CD8-positive, alpha-beta memory T cell (primary cell): ENCODE results near the gene ARHGAP8. TPM values are rescaled to one million over a fixed set of nuclear protein-coding genes. Genes with fewer than 3 reads are reported as not detected.

ENCODE experiments used
- CTCF ChIA-PET: fragments of 350-600 bp; sonication (Branson Sonifier 250); formaldehyde crosslinking; loops from one replicate; lab custom pipeline; 2021; ENCODE audit warnings: antibody characterized with exemption; lab: Charles Lee
- POLR2A ChIA-PET: fragments of 350-600 bp; sonication (Branson Sonifier 250); formaldehyde crosslinking; loops from one replicate; lab custom pipeline; 2021; ENCODE audit warnings: antibody characterized with exemption; lab: Charles Lee
- DNase-seq, 5 donors: peaks; one replicate each; pipeline versions ENCODE4 v3.0.0 to v3.0.0-alpha.2; 2020 to 2022; ENCODE audit warnings: mixed read lengths in 1 of 5
- H3K27ac ChIP-seq: one replicate; pipeline ENCODE4 v1.7.0; 2013; ENCODE audit warnings: low read depth, mild to moderate bottlenecking, low read length, moderate library complexity
- H3K27me3 ChIP-seq: 2 replicates; pipeline ENCODE4 v1.7.0; 2013; ENCODE audit warnings: low read length, mild to moderate bottlenecking; ENCODE audit not compliant: insufficient read depth, poor library complexity, severe bottlenecking
- H3K36me3 ChIP-seq: 2 replicates; pipeline ENCODE4 v1.7.0; 2013; ENCODE audit warnings: mild to moderate bottlenecking, low read length, moderate library complexity; ENCODE audit not compliant: insufficient read depth
- H3K4me1 ChIP-seq: 2 replicates; pipeline ENCODE4 v1.7.0; 2013; ENCODE audit warnings: mild to moderate bottlenecking, low read length, moderate library complexity; ENCODE audit not compliant: insufficient read depth
- H3K4me3 ChIP-seq: 2 replicates; pipeline ENCODE4 v1.7.0; 2013; ENCODE audit warnings: mild to moderate bottlenecking, low read length
- H3K9me3 ChIP-seq: 2 replicates; pipeline ENCODE4 v1.7.0; 2013; ENCODE audit warnings: mild to moderate bottlenecking, low read length
- H3K27ac Mint-ChIP-seq, 8 donors: one replicate each; pipeline ENCODE4 v1.8.0; 2020 to 2021; ENCODE audit warnings: mixed read lengths in 8 of 8, mild to moderate bottlenecking in 6 of 8, inconsistent platforms in 3 of 8, moderate library complexity in 3 of 8
- H3K27me3 Mint-ChIP-seq, 2 donors: one replicate each; pipeline ENCODE4 v1.8.0; 2020 to 2021; ENCODE audit warnings: mixed read lengths in 2 of 2, mild to moderate bottlenecking in 1 of 2, moderate library complexity in 1 of 2
- H3K36me3 Mint-ChIP-seq, 3 donors: one replicate each; pipeline ENCODE4 v1.8.0; 2020 to 2021; ENCODE audit warnings: mixed read lengths in 3 of 3, inconsistent platforms in 1 of 3, mild to moderate bottlenecking in 1 of 3
- H3K4me1 Mint-ChIP-seq, 3 donors: one replicate each; pipeline ENCODE4 v1.8.0; 2020 to 2021; ENCODE audit warnings: mixed read lengths in 3 of 3, inconsistent platforms in 1 of 3, mild to moderate bottlenecking in 1 of 3
- H3K4me3 Mint-ChIP-seq, 7 donors: one replicate each; pipeline ENCODE4 v1.8.0; 2020 to 2021; ENCODE audit warnings: mixed read lengths in 7 of 7, mild to moderate bottlenecking in 6 of 7, moderate library complexity in 4 of 7, inconsistent platforms in 2 of 7
- H3K9me3 Mint-ChIP-seq, 5 donors: one replicate each; pipeline ENCODE4 v1.8.0; 2020 to 2022; ENCODE audit warnings: mixed read lengths in 5 of 5, mild to moderate bottlenecking in 3 of 5, moderate library complexity in 2 of 5, inconsistent platforms in 1 of 5
- polyA plus RNA-seq: library from polyadenylated mRNA; unstranded; fragments of 300-500 nt; fragmentation: Illumina TruSeq; gene quantifications from one replicate; pipeline ENCODE4 v1.2.3, GENCODE V29; 2021
- total RNA-seq, 2 experiments: library from RNA; stranded (reverse); gene quantifications; one replicate each; pipeline ENCODE4 v1.2.3, GENCODE V29; 2021

ARHGAP8 gene
- total RNA-seq = under 1 TPM; 0.42 to 0.49 TPM
- polyA plus RNA-seq = not detected

DNA sequence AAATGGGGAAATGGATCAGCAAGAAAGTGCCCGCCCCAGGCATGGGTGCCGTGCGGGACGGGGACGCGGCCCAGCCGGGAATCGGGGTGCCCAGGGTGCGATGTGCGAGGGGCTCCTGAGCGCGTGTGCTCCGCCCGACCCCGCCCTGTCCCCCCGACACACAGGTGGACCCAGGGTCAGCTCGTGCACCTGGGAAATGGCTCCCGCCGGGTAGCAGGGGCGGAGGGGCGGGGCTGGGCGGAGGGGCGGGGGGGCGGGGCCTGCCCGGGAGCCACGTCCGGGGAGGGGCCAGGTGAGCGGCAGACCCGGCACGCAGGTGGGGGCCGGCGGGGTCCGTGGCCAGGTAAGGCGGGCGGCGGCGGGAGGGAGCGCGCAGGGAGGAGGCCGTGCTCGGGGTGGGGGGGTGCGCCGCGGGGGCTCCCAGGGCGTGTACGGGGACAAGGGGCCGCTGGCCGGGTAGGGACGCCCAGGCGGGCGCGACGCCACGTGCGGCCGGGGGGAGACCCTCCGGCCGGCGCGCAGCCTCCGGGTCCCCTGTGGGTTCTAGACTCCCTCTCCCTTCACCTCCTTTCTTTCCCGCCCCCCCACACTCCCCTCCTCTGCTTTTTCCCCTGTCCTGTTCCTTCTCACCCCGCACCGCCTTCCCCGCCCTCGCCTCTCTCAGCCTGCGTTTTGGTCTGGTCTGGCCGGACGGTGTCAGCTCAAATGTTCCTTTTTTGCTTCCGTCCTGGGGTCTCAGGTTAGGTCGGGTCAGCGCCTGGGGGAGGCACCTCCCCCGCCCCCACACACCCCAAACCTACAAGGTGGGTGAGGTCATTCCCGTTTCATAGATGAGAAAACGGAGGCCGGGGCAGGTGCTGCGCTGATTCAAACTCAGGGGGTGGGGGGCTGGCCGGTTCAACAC is at the start of gene ARHGAP8:
ARHGAP8 (plus strand) TSS at position 291 of the 904 bp plus-strand sequence. CDS start 33,953 bp downstream, outside the sequence.
- no peak within 1 kb of the TSS for H3K4me3 ChIP-seq
- CTCF ChIA-PET = no interaction called here
- Mint-ChIP-seq H3K27ac (peak within 1 kb of the TSS in 1 of 8 donors; percentile 43), H3K27me3 (peaks cover 36 to 51% of the 10 kb centered on the region in 2 donors), H3K9me3 (no peaks in the 10 kb centered on the region), H3K4me1 (peaks cover 0 to 7% (median 2%) of the 10 kb centered on the region in 3 donors), H3K36me3 (no peaks in the 10 kb centered on the region), H3K4me3 (peak within 1 kb of the TSS; percentile 36 to 79 (median 63))
- H3K4me1 ChIP-seq = peaks cover 4% of the 10 kb centered on the region
- peaks cover 12% of the 10 kb centered on the region for H3K27me3 ChIP-seq
- H3K27ac ChIP-seq = no peak within 1 kb of the TSS
- no peaks in the 10 kb centered on the region for H3K9me3 ChIP-seq
- peak in 3 of 5 donors; percentile 12 to 59 (median 13) for DNase-seq
- POLR2A ChIA-PET = no interaction called here
- H3K36me3 ChIP-seq = no peaks in the 10 kb centered on the region

DNA sequence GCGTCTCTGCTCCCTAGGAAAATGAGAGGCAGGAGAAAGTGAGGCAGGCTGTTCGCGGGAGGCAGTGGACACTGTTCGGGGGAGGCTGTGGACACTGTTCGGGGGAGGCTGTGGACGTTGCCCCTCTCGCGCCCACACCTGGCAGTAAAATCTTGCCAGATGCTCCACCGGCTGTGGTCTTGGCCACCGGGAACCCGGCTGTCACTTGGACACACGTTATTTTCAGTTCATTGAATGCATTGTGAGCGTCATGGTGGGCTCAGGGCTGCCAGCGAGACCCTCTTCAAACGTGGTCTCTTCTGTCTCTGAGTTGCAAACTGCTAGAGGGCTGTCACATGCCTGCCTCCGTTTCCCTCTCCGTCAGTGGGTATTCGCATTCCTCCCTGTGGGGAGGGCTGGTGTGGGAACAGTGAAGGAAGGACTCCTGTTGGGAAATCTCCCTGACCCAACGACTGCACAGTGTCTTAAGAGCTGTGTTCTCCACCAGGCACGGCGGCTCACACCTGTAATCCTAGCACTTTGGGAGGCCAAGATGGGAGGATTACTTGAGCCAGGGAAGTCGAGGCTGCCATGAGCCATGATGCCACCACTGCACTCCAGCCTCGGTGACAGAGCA is 49.0 kb upstream of the ARHGAP8 start:
- POLR2A ChIA-PET = interaction anchor here (0.6 kb wide), 1 partner anchor 33 kb away, joined by 3 read pairs; no protein-coding TSS in a partner anchor
- Mint-ChIP-seq H3K36me3 (peaks cover 0 to 15% (median 2%) of the 10 kb centered on the region in 3 donors), H3K9me3 (no peaks in the 10 kb centered on the region), H3K4me1 (peaks cover 39 to 61% (median 42%) of the 10 kb centered on the region in 3 donors), H3K27me3 (no peaks in the 10 kb centered on the region), H3K27ac (peak overlapping the region in 6 of 8 donors; percentile 70 to 90 (median 84)), H3K4me3 (peak overlapping the region; percentile 82 to 91 (median 85))
- CTCF ChIA-PET = interaction anchor here (6.7 kb wide), 1 partner anchor 19 kb away, joined by 26 read pairs; no protein-coding TSS in a partner anchor
- Histone ChIP-seq H3K4me1 (peaks cover 35% of the 10 kb centered on the region), H3K27me3 (no peaks in the 10 kb centered on the region), H3K9me3 (no peaks in the 10 kb centered on the region), H3K27ac (peak overlapping the region; percentile 31), H3K36me3 (no peaks in the 10 kb centered on the region), H3K4me3 (peak overlapping the region; percentile 53)
- DNase-seq = no peak

- Mint-ChIP-seq H3K4me1 (peaks cover 46 to 66% (median 46%) of the 10 kb centered on the region in 3 donors), H3K9me3 (no peaks in the 10 kb centered on the region), H3K36me3 (peaks cover 0 to 15% (median 2%) of the 10 kb centered on the region in 3 donors), H3K27me3 (no peaks in the 10 kb centered on the region), H3K27ac (peak overlapping the region in 5 of 8 donors; percentile 33 to 85 (median 57)), H3K4me3 (peak overlapping the region; percentile 82 to 91 (median 85))
- no peaks in the 10 kb centered on the region for H3K36me3 ChIP-seq
- H3K4me1 ChIP-seq = peaks cover 42% of the 10 kb centered on the region
- no peak for DNase-seq
- no peaks in the 10 kb centered on the region for H3K27me3 ChIP-seq
- no peak overlapping the region for H3K27ac ChIP-seq
- H3K9me3 ChIP-seq = no peaks in the 10 kb centered on the region
- POLR2A ChIA-PET = interaction anchor here (0.6 kb wide), 1 partner anchor 34 kb away, joined by 3 read pairs; no protein-coding TSS in a partner anchor
- no peak overlapping the region for H3K4me3 ChIP-seq
- CTCF ChIA-PET = interaction anchor here (3.3 to 6.7 kb wide), 2 partner anchors 20 to 31 kb away, joined by 18 to 26 read pairs; no protein-coding TSS in a partner anchor
Measured at GRCh38 chr22:44704159-44705021, 48.0 kb upstream of the ARHGAP8 start.

GRCh38 chr22:44705022-44705297 is 47.4 kb upstream of the ARHGAP8 start:
- H3K36me3 Mint-ChIP-seq = peaks cover 0 to 15% (median 2%) of the 10 kb centered on the region in 3 donors
- no peaks in the 10 kb centered on the region for H3K9me3 Mint-ChIP-seq
- peaks cover 51 to 72% (median 52%) of the 10 kb centered on the region in 3 donors for H3K4me1 Mint-ChIP-seq
- H3K27ac Mint-ChIP-seq = peak overlapping the region in 3 of 8 donors; percentile 36 to 85 (median 74)
- Histone ChIP-seq H3K4me1 (peaks cover 45% of the 10 kb centered on the region), H3K27ac (no peak overlapping the region), H3K27me3 (no peaks in the 10 kb centered on the region), H3K4me3 (no peak overlapping the region), H3K9me3 (no peaks in the 10 kb centered on the region), H3K36me3 (no peaks in the 10 kb centered on the region)
- peaks cover 0 to 1% of the 10 kb centered on the region in 2 donors for H3K27me3 Mint-ChIP-seq
- DNase-seq = no peak
- POLR2A ChIA-PET = no interaction called here
- CTCF ChIA-PET = interaction anchor here (3.3 to 6.7 kb wide), 2 partner anchors 20 to 31 kb away, joined by 18 to 26 read pairs; no protein-coding TSS in a partner anchor
- peak overlapping the region; percentile 27 to 89 (median 85) for H3K4me3 Mint-ChIP-seq

DNA sequence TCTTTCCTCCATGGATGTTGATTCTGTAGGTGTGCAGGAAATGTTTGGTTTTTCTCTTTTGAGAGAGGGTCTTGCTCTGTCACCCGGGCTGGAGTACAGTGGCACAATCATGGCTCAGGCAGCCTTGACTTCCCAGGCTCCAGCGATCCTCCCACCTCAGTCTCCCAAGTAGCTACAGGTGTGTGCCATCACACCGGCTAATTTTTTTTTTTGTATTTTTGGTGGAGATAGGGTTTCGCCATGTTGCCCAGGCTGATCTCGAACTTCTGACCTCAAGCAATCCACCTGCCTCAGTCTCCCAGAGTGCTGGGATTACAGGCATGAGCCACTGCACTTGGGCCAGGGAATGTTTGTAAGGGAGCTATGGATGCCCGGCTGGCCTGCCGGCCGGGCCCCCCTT is 45.9 kb upstream of the ARHGAP8 start:
- no peaks in the 10 kb centered on the region for H3K36me3 ChIP-seq
- H3K27ac Mint-ChIP-seq = peak overlapping the region in 5 of 8 donors; percentile 51 to 97 (median 91)
- no peak overlapping the region for H3K27ac ChIP-seq
- no peaks in the 10 kb centered on the region for H3K9me3 Mint-ChIP-seq
- peaks cover 58 to 77% (median 65%) of the 10 kb centered on the region in 3 donors for H3K4me1 Mint-ChIP-seq
- peaks cover 0 to 1% of the 10 kb centered on the region in 2 donors for H3K27me3 Mint-ChIP-seq
- no peak for DNase-seq
- peaks cover 0 to 15% (median 2%) of the 10 kb centered on the region in 3 donors for H3K36me3 Mint-ChIP-seq
- ChIA-PET POLR2A (no interaction called here), CTCF (interaction anchor here (2.0 to 6.7 kb wide), 3 partner anchors 9 to 29 kb away, joined by 6 to 26 read pairs (median 18); no protein-coding TSS in a partner anchor)
- no peak overlapping the region for H3K4me3 ChIP-seq
- H3K27me3 ChIP-seq = no peaks in the 10 kb centered on the region
- H3K9me3 ChIP-seq = no peaks in the 10 kb centered on the region
- H3K4me3 Mint-ChIP-seq = peak overlapping the region in 5 of 7 donors; percentile 8 to 86 (median 69)
- peaks cover 55% of the 10 kb centered on the region for H3K4me1 ChIP-seq

- peaks cover 58 to 78% (median 66%) of the 10 kb centered on the region in 3 donors for H3K4me1 Mint-ChIP-seq
- H3K27me3 Mint-ChIP-seq = peaks cover 0 to 1% of the 10 kb centered on the region in 2 donors
- ChIA-PET CTCF (interaction anchor here (0.5 to 6.7 kb wide), 4 partner anchors 9 to 697 kb away, joined by 3 to 26 read pairs (median 12); no protein-coding TSS in a partner anchor), POLR2A (no interaction called here)
- no peak overlapping the region for H3K27ac ChIP-seq
- H3K36me3 ChIP-seq = no peaks in the 10 kb centered on the region
- H3K9me3 Mint-ChIP-seq = no peaks in the 10 kb centered on the region
- peaks cover 0 to 15% (median 2%) of the 10 kb centered on the region in 3 donors for H3K36me3 Mint-ChIP-seq
- no peaks in the 10 kb centered on the region for H3K9me3 ChIP-seq
- H3K4me3 Mint-ChIP-seq = peak overlapping the region in 3 of 7 donors; percentile 28 to 76 (median 52)
- peaks cover 57% of the 10 kb centered on the region for H3K4me1 ChIP-seq
- no peaks in the 10 kb centered on the region for H3K27me3 ChIP-seq
- no peak for DNase-seq
- H3K27ac Mint-ChIP-seq = peak overlapping the region in 5 of 8 donors; percentile 46 to 96 (median 80)
- no peak overlapping the region for H3K4me3 ChIP-seq
Measured at GRCh38 chr22:44707178-44707577, 45.2 kb upstream of the ARHGAP8 start.

DNA sequence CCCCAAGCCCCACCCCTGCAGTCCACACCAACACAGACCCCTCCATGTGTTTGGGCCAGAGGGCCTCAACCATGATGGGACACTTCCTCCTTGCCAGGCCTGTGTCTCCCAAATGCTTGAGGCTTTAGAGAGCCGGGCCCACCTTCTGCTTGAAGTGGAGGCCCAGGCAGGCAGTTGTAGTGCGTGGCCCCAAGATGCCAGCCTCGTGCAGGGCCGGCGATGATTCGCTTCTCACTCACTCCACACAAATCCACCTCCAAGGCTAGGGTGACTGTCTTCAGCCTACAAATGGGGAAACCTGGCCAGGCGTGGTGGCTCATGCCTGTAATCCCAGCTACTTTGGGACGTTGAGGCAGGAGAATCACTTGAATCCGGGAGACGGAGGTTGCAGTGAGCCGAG is 44.6 kb upstream of the ARHGAP8 start:
- no peak overlapping the region for H3K27ac ChIP-seq
- H3K4me1 Mint-ChIP-seq = peaks cover 61 to 84% (median 66%) of the 10 kb centered on the region in 3 donors
- no peaks in the 10 kb centered on the region for H3K9me3 Mint-ChIP-seq
- H3K36me3 ChIP-seq = no peaks in the 10 kb centered on the region
- no peaks in the 10 kb centered on the region for H3K27me3 ChIP-seq
- H3K9me3 ChIP-seq = no peaks in the 10 kb centered on the region
- H3K4me3 ChIP-seq = no peak overlapping the region
- H3K36me3 Mint-ChIP-seq = peaks cover 0 to 19% (median 2%) of the 10 kb centered on the region in 3 donors
- ChIA-PET POLR2A (no interaction called here), CTCF (interaction anchor here (0.5 to 6.7 kb wide), 4 partner anchors 10 to 698 kb away, joined by 3 to 26 read pairs (median 6); no protein-coding TSS in a partner anchor)
- DNase-seq = no peak
- H3K4me3 Mint-ChIP-seq = peak overlapping the region; percentile 28 to 76 (median 59)
- H3K27ac Mint-ChIP-seq = peak overlapping the region in 7 of 8 donors; percentile 68 to 96 (median 80)
- H3K4me1 ChIP-seq = peaks cover 57% of the 10 kb centered on the region
- H3K27me3 Mint-ChIP-seq = peaks cover 0 to 1% of the 10 kb centered on the region in 2 donors
